Measurements from ENCODE around the gene TLL1.

Gene TLL1
- total RNA-seq = 0 to 0.07 (median 0) reads per million in 3 experiments

GRCh38 chr4:165872461-165873297, at the start of gene TLL1:
TLL1 (plus strand) TSS chr4:165873237; CDS start chr4:165873905, 668 bp downstream.
- no peak for DNase-seq

DNA sequence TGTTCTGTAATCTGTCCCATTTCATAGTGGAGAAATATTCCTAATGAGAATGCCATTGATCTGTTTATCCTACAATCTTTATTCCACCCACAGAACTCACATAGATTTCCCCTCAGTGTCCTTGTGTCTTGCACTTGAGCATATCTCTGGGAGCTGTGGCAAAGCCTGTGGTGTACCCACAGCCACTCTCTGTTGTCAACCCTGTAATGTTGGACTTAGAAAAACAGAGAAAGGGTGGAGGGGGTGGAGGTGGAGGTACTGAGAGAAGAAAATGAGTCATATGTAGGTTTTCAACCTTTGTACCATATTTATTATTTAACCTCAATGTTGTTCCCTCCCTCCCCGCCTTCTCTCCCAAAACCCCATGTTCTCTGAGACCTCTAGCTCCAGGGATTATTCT, 46.9 kb upstream of the TLL1 start:
- no peak for DNase-seq

- no peak for DNase-seq
These were observed 46.0 kb upstream of the TLL1 start for GRCh38 chr4:165827018-165827417.

DNA sequence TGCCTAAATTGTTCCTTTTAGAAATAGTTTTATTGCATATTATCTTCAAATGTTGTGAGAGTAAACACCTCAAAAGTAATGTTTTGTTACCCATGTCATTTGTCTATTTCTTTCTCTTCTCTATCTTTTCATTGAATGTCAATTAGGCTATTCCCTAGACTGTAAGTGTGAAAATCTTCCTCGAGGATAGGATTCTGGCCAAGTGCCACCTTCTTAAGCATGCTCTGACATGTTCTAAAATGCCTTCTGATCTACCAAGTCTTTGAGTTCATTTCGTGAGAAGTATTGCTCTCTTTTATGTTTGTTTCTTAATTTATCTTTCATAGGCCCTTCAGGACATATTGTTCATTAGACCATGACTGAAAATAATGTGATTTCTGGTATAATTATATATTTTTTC, 44.1 kb upstream of the TLL1 start:
- no peak for DNase-seq

DNA sequence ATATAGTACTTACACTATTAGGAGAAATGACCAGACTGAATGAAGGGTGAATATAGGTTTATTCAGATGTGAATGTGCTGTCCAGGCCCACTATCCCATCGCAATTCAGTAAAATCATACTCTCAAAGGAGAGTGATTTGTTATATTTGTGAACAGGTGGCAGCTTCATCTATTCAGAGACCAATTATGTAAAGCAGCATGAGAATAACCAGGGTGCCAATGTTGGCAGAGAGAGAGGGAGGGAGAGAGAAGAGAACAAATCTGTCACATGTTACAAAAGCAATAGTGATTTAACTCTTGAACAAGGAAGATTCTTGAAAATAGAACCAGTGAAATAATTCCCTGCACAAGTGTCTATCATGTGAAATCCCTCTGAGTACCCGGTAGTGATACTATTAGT, 38.9 kb upstream of the TLL1 start:
- DNase-seq = no peak

DNA sequence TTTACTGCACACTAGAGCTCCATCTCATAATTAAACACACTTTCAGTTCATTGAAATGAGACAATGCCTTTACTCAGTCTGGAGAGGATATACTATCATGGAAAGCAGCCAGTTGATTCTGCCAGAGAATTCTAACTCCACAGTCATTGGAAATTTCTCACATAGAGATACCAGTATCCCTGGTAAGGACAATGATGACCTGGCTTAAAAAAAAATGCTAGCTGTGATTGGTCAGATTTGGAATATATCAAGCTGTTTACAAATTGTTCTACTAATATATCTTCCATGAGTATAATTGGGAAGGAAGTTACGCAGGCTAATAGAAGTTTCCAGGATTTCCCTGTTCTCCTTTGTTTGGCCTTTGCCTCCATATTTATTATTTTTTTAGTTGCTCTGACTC, 34.5 kb upstream of the TLL1 start:
- DNase-seq = no peak

DNA sequence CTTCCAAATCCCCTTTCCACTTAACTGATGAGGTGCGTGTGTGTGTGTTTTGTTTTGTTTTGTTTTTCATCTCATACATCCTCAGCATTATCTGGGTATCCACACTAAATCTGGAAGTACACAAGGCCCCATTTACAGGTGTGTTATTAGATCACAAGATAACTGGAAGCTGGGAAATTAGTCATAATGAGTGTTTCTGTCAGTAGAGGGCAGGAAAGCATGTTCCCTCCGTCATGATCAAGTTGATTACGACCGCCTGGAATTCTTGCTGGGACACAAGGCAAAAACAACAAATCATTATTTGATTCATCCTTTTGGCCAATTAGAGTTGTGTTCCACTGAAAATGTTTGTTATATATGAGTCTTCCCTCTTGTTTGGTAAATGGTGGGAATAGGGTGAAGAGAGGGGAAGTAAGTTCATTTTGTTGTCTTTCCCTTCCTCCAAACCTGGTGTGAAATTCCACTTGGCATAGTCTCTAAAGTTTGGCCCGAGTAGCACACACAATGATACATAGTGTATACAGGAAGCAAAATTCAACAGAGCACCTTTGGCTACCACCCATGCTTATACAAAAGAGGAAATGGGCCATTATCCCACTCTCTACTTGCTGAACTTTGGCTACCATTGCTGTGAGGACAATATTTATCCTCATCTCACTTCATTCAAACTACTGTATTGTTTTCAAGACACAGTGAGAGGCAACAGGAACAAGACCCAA, 33.3 kb upstream of the TLL1 start:
- no peak for DNase-seq

- no peak for DNase-seq
These were observed 30.4 kb upstream of the TLL1 start for GRCh38 chr4:165842684-165843083.

- no peak for DNase-seq
These were observed 28.9 kb upstream of the TLL1 start for GRCh38 chr4:165844161-165844560.

- DNase-seq = no peak
These were observed 21.8 kb upstream of the TLL1 start for GRCh38 chr4:165851256-165851655.

GRCh38 chr4:165855191-165855590, 17.8 kb upstream of the TLL1 start:
- no peak for DNase-seq

DNA sequence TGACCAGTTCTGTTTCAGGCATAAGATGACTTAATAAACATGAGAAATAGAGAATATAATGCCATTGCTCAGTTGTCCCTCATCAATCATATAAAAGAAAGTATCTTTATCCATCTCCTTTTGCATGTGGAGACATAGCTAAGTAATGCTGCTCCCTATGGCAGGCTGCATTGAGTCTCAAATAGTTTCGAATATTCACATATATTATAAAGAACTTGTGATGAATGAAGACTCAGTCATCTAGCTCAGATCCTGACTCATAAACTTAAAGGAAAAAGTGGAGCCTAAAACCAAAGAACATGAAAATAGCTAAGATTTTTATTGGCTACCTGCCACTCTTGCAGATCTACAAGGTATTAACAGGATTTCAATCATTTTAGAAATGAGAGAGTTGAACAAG, 11.7 kb upstream of the TLL1 start:
- no peak for DNase-seq

GRCh38 chr4:165864271-165864670, 8.8 kb upstream of the TLL1 start:
- DNase-seq = no peak

DNA sequence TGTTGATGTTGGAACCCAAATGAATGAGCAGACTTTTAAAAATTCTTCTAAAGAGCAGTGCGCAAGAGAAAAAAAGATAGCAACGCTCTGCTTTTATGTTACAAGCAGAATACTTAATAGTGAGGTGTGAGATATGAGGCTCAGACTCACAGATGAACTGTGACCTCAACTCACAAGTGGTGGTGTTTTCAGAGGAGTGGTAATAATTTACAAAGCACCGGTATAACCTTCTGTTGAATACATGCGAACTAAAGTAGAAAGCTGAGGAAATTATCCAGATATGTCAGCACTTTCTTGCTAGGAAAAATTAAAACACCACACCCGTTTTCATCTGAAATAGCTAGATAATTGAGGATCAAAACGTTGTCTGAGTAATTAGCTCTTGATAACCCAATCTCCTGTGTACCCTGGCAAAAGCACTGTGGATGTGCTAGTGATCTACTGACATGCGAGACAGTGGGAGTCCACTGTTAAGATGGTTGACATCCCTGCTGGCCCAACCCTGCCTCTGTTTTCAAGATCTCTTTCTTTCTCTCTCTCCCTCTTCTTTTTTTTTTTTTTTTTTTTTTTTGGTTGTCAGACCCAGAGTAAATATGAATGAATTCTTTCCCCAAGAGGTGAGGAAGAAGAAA, 6.9 kb upstream of the TLL1 start:
- no peak for DNase-seq

GRCh38 chr4:165867961-165868360, 5.1 kb upstream of the TLL1 start:
- DNase-seq = no peak

GRCh38 chr4:165873298-165874071, 448 bp downstream of the TLL1 start:
- no peak for DNase-seq

DNA sequence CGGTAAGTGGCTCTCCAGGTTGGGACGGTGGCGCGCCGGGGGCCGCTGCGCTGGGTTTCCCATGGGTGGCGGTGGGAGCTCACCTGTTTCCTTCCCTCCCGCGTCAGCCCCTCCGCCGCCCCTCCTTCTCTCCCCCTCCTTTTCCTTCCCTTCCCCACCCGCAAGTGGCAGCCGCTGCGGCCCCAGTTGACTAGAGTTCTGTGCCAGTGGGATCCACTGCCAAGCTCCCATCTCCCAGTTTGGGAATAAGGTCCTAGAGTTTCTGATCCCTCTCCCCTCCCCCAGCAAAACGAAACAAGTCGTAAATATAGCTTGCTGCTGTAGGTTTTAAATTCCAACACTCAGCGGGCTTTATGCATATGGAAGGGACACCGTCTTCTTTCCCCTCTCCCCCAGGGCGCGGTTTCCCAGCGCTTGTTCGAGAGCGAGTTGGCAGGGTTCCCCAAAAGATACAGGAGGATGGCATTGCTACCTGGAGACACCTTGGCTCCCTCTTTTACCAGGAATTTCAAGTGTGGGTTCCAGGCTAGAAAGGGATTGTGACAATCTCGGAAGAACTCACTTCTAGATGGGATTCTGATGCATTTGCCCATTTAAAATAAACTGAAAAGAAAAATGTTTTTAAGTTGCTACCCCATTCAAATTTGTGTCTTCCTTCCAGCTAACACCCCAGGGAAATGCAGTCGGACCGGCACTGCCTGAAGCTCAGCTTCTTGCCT, 1.2 kb downstream of the TLL1 start:
- DNase-seq = no peak

DNA sequence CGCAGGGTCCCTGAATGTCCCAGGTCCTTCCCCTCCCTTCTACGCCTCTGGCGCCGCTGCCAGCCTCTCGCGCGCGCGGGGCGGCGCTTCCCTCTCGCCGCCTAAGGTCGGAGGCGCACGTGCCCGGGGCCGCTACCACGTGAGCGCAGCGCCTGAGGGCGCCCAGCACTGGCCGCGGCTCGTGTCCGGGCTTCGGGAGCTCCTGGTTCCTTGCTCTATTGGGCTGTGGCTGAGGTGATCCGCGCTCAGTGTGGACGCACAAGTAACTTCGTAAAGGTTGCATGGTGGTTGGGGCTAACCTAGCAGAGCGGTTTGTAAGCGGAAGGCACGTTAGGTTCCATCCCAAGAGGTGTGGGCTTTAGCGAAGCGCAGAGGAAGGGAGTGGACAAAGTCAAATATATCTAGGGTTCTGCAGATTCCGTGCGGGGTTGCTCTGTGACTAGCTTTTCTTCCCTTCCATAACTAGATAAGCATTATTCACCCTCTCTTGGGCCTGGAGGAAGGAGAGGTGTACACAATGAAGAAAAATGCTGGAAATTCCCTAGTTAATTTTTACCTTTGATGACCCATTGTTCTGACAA, 1.8 kb downstream of the TLL1 start:
- DNase-seq = no peak

- no peak for DNase-seq
These were observed 2.4 kb downstream of the TLL1 start for GRCh38 chr4:165875446-165875845.

- DNase-seq = no peak
These were observed 4.2 kb downstream of the TLL1 start for GRCh38 chr4:165877286-165877685.

DNA sequence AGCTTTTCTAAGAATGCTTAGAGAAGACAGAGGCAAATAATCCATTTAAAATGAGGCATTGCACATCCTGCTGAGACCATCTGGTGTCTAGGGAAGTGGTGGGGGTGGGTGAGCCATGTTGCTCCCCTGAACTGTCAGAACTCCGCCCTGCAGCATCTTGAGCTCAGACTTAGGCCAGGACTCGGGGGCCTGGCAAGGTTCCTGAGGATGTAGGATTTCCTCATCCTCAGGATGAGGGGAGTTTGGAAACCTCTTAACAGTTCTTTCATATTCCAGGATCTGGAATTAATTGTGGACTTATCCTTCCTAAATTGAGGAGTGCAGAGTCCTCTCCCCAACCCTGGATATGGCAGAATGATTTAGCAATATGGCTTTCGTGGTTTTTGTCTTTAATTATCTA, 6.6 kb downstream of the TLL1 start:
- no peak for DNase-seq

DNA sequence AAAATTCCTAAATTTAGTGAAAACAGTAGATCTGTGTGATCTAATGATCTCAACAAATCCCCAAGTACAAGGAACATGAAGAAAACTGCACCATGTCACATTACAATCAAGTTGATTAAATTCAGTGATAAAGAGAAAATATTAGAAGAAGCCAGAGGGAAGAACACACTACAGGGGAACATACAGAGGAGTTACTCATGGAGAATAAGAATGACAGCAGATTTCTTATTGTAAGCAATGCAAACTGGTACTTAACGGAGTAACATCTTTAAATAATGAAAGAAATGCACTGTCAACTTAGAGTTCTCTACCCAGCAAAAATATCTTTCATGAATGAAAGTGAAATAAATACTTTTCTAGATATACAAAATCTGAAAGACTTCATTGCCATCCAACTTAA, 21.1 kb downstream of the TLL1 start:
- DNase-seq = no peak

Measured in central memory CD4-positive, alpha-beta T cell (primary cell).